Loucy (cell line): Measurements from ENCODE around the gene GDPD1.
A peak's percentile ranks its signal among the peaks of the same experiment; 100 is the strongest.

Source experiments
- H2AFZ ChIP-seq: fragments of 200-600 bp; sonication (generic); 2 replicates; pipeline ENCODE4 v1.6.0; 2016; ENCODE audit warnings: antibody characterized with exemption, mild to moderate bottlenecking, low read length, moderate library complexity
- H3F3A ChIP-seq: fragments of 200-600 bp; 2 replicates; pipeline ENCODE4 v1.6.0; 2016; ENCODE audit warnings: antibody characterized with exemption, low read depth, mild to moderate bottlenecking
- H3K27me3 ChIP-seq: fragments of 200-600 bp; sonication (generic); 2 replicates; pipeline ENCODE4 v1.6.1; 2014; ENCODE audit warnings: low read length, mild to moderate bottlenecking; ENCODE audit not compliant: insufficient read depth, poor library complexity, severe bottlenecking
- H3K36me3 ChIP-seq: fragments of 200-600 bp; sonication (generic); 2 replicates; pipeline ENCODE4 v1.6.1; 2016; ENCODE audit warnings: low read length; ENCODE audit not compliant: insufficient read depth
- H3K4me1 ChIP-seq: fragments of 200-600 bp; sonication (generic); 2 replicates; pipeline ENCODE4 v1.5.1; 2014; ENCODE audit warnings: low read length, mild to moderate bottlenecking; ENCODE audit not compliant: insufficient read depth, poor library complexity, severe bottlenecking
- H3K4me2 ChIP-seq: fragments of 200-600 bp; sonication (generic); 2 replicates; pipeline ENCODE4 v1.6.0; 2014; ENCODE audit warnings: antibody characterized with exemption, low read length, low read depth, mild to moderate bottlenecking; ENCODE audit not compliant: poor library complexity, severe bottlenecking
- H3K4me3 ChIP-seq: fragments of 200-600 bp; sonication (generic); 2 replicates; pipeline ENCODE4 v1.5.1; 2014; ENCODE audit warnings: low read length, mild to moderate bottlenecking, mixed read lengths; ENCODE audit not compliant: poor library complexity, severe bottlenecking
- H3K79me2 ChIP-seq: fragments of 200-600 bp; sonication (generic); 2 replicates; pipeline ENCODE4 v1.6.1; 2014; ENCODE audit warnings: low read length; ENCODE audit not compliant: insufficient read depth
- H3K9ac ChIP-seq: fragments of 200-600 bp; sonication (generic); 2 replicates; pipeline ENCODE4 v1.6.0; 2014; ENCODE audit warnings: mild to moderate bottlenecking, low read depth, low read length, moderate library complexity; ENCODE audit not compliant: poor library complexity, severe bottlenecking
- H3K9me2 ChIP-seq: fragments of 200-600 bp; sonication (generic); replicated peaks from 2 replicates; pipeline ENCODE4 v1.6.1; 2016; ENCODE audit warnings: low read depth, low read length, mixed read lengths
- H3K9me3 ChIP-seq: fragments of 200-600 bp; sonication (generic); 2 replicates; pipeline ENCODE4 v1.6.1; 2014; ENCODE audit warnings: mild to moderate bottlenecking, antibody characterized with exemption, low read length, low read depth; ENCODE audit not compliant: insufficient read depth
- H4K20me1 ChIP-seq: fragments of 200-600 bp; sonication (generic); 2 replicates; pipeline ENCODE4 v1.6.0; 2014; ENCODE audit warnings: antibody characterized with exemption, low read length, mild to moderate bottlenecking; ENCODE audit not compliant: insufficient read depth, poor library complexity, severe bottlenecking
- EZH2phosphoT487 ChIP-seq: fragments of 200-600 bp; IDR thresholded peaks from 2 replicates; pipeline ENCODE4 v1.6.1; 2018; ENCODE audit warnings: antibody characterized with exemption, mild to moderate bottlenecking, moderate library complexity, borderline replicate concordance
- TF ChIP-seq, protein P1 (sequence below): fragments of 200-600 bp; sonication (generic); conservative IDR thresholded peaks from 2 replicates; pipeline ENCODE4 v1.5.1; 2014; ENCODE audit warnings: mild to moderate bottlenecking, antibody characterized with exemption, low read length

Gene GDPD1

DNA sequence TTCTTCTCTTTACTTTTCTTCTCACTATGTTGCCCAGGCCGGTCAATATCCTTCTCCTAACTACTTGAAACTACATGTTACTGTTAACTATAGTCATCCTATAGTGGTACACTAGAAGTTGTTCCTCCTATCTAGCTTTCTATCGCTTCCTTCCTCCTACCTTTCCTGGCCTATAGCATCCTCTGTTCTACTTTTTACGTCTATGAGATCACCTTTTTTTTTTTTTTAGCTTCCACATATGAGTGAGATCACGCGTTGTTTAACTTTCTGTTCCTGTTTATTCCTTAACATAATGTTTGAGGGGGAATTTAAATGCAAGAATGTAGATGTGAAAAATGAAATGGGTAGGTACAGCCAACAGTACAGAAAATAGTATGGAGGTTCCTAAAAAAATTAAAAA, 80.6 kb downstream of the GDPD1 start:
- Histone ChIP-seq H3K9ac (no peak overlapping the region), H2AFZ (no peak overlapping the region), H3K4me1 (no peaks in the 10 kb centered on the region), H3K27me3 (no peaks in the 10 kb centered on the region), H3K9me3 (no peaks in the 10 kb centered on the region), H3F3A (no peaks in the 10 kb centered on the region), H3K4me3 (no peak overlapping the region), H3K9me2 (no peaks in the 10 kb centered on the region), H4K20me1 (no peaks in the 10 kb centered on the region), H3K4me2 (no peak overlapping the region), H3K36me3 (no peaks in the 10 kb centered on the region), H3K79me2 (no peaks in the 10 kb centered on the region)
- TF ChIP-seq EZH2phosphoT487, result no peak
- TF ChIP-seq, protein P1, sequence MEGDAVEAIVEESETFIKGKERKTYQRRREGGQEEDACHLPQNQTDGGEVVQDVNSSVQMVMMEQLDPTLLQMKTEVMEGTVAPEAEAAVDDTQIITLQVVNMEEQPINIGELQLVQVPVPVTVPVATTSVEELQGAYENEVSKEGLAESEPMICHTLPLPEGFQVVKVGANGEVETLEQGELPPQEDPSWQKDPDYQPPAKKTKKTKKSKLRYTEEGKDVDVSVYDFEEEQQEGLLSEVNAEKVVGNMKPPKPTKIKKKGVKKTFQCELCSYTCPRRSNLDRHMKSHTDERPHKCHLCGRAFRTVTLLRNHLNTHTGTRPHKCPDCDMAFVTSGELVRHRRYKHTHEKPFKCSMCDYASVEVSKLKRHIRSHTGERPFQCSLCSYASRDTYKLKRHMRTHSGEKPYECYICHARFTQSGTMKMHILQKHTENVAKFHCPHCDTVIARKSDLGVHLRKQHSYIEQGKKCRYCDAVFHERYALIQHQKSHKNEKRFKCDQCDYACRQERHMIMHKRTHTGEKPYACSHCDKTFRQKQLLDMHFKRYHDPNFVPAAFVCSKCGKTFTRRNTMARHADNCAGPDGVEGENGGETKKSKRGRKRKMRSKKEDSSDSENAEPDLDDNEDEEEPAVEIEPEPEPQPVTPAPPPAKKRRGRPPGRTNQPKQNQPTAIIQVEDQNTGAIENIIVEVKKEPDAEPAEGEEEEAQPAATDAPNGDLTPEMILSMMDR, result no peak

DNA sequence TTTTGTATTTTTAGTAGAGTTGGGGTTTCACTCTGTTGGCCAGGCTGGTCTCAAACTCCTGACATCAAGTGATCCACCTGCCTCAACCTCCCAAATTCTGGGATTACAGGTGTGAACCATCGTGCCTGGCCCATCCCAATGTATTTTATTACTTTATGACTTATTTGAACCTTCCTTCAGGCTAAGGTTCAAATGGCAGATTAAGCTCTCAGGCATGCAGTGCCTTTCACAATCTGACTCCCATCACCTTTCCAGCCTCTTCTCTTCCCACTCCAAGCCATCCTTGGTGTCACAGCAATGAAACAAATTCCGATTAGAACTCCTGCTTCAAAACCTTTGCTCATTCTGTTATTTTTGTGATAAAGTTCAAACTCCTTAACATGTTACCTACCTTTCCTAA, 84.5 kb downstream of the GDPD1 start:
- Histone ChIP-seq H3K27me3 (no peaks in the 10 kb centered on the region), H4K20me1 (no peaks in the 10 kb centered on the region), H3K4me2 (no peak overlapping the region), H3K36me3 (no peaks in the 10 kb centered on the region), H3F3A (no peaks in the 10 kb centered on the region), H3K4me1 (no peaks in the 10 kb centered on the region), H3K79me2 (no peaks in the 10 kb centered on the region), H2AFZ (no peak overlapping the region), H3K9me2 (no peaks in the 10 kb centered on the region), H3K9ac (no peak overlapping the region), H3K4me3 (no peak overlapping the region), H3K9me3 (no peaks in the 10 kb centered on the region)
- TF ChIP-seq, protein P1, result no peak
- TF ChIP-seq EZH2phosphoT487, result no peak

DNA sequence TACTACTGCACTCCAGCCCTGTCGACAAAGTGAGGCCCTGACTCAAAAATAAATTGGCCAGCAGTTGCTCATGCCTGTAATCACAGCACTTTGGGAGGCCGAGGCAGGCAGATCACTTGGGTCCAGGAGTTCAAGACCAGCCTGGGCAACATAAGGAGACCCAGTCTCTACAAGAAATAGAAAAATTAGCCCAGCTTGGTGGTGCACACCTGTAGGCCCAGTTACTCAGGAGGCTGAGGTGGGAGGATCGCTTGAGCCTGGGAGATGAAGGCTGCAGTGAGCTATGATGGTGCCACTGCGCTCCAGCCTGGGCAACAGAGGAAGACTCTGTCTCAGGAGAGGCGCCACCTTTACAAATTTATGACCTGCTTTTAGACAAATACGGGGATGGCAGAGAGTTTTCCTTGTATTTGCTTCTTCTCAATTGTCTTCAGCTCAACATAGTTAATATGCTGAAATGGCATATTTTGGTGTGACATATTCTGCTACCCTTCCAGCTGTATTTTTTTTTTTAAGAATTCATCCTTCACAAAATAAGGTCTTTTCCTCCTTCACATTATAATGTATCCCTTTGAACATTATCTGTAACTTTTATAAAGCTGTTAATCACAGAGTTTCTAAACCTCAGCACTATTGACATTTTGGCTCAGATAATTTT, 90.1 kb downstream of the GDPD1 start:
- no peaks in the 10 kb centered on the region for H3K79me2 ChIP-seq
- H3K4me3 ChIP-seq, result no peak overlapping the region
- no peaks in the 10 kb centered on the region for H4K20me1 ChIP-seq
- H3K4me1 ChIP-seq, result no peaks in the 10 kb centered on the region
- H2AFZ ChIP-seq, result peak overlapping the region; percentile 53; the same call in 1 of the 2 replicates
- H3K9ac ChIP-seq, result no peak overlapping the region
- H3K27me3 ChIP-seq, result no peaks in the 10 kb centered on the region
- H3F3A ChIP-seq, result no peaks in the 10 kb centered on the region
- no peaks in the 10 kb centered on the region for H3K9me2 ChIP-seq
- TF ChIP-seq, protein P1, result no peak
- TF ChIP-seq EZH2phosphoT487, result no peak
- no peak overlapping the region for H3K4me2 ChIP-seq
- H3K36me3 ChIP-seq, result no peaks in the 10 kb centered on the region
- no peaks in the 10 kb centered on the region for H3K9me3 ChIP-seq
